Hepatocyte (in vitro differentiated cells): ENCODE data around the gene IQCM. TPM values are rescaled to one million over a fixed set of nuclear protein-coding genes. Genes with fewer than 3 reads are reported as not detected.

Experiments
- DNase-seq: peaks from one replicate; pipeline ENCODE4 v3.0.0-alpha.2; 2016; ENCODE audit warnings: low spot score
- H2AFZ ChIP-seq: fragments of 200-600 bp; sonication (generic); 2 replicates; pipeline ENCODE4 v1.6.0; 2016; ENCODE audit warnings: antibody characterized with exemption, mild to moderate bottlenecking
- H3K27ac ChIP-seq: fragments of 200-600 bp; sonication (generic); 2 replicates; pipeline ENCODE4 v1.5.1; 2016; ENCODE audit warnings: mild to moderate bottlenecking
- H3K27me3 ChIP-seq: fragments of 200-600 bp; sonication (generic); 2 replicates; pipeline ENCODE4 v1.6.1; 2016
- H3K36me3 ChIP-seq: fragments of 200-600 bp; sonication (generic); replicated peaks from 2 replicates; pipeline ENCODE4 v1.5.1; 2016; ENCODE audit warnings: low read depth; ENCODE audit not compliant: insufficient read depth
- H3K4me1 ChIP-seq: fragments of 200-600 bp; sonication (generic); 2 replicates; pipeline ENCODE4 v1.5.1; 2016; ENCODE audit warnings: mild to moderate bottlenecking, moderate library complexity; ENCODE audit not compliant: insufficient read depth
- H3K4me2 ChIP-seq: fragments of 200-600 bp; sonication (generic); 2 replicates; pipeline ENCODE4 v1.6.0; 2016
- H3K4me3 ChIP-seq: fragments of 200-600 bp; sonication (generic); 2 replicates; pipeline ENCODE4 v1.5.1; 2016; ENCODE audit warnings: mild to moderate bottlenecking
- H3K79me2 ChIP-seq: fragments of 200-600 bp; sonication (generic); 2 replicates; pipeline ENCODE4 v1.6.0; 2017; ENCODE audit warnings: mild to moderate bottlenecking
- H3K9me2 ChIP-seq: fragments of 200-600 bp; sonication (generic); replicated peaks from 2 replicates; pipeline ENCODE4 v1.6.0; 2017; ENCODE audit warnings: mild to moderate bottlenecking; ENCODE audit not compliant: insufficient read depth
- H3K9me3 ChIP-seq: fragments of 200-600 bp; sonication (generic); 2 replicates; pipeline ENCODE4 v1.5.1; 2016; ENCODE audit warnings: low read depth, mild to moderate bottlenecking
- H4K20me1 ChIP-seq: fragments of 200-600 bp; sonication (generic); 2 replicates; pipeline ENCODE4 v1.6.0; 2016; ENCODE audit warnings: mild to moderate bottlenecking; ENCODE audit not compliant: insufficient read depth, poor library complexity, severe bottlenecking
- CTCF ChIP-seq: fragments of 200-600 bp; sonication (generic); IDR thresholded peaks from 2 replicates; pipeline ENCODE4 v1.5.1; 2016; ENCODE audit warnings: antibody characterized with exemption, mild to moderate bottlenecking; ENCODE audit not compliant: poor library complexity
- EZH2 ChIP-seq: fragments of 200-600 bp; sonication (generic); IDR thresholded peaks from 2 replicates; pipeline ENCODE4 v1.6.1; 2016; ENCODE audit warnings: antibody characterized with exemption, mild to moderate bottlenecking, borderline replicate concordance
- EZH2phosphoT487 ChIP-seq: fragments of 200-600 bp; sonication (generic); IDR thresholded peaks from one replicate; pipeline ENCODE4 v1.6.1; 2018; ENCODE audit warnings: antibody characterized with exemption, mild to moderate bottlenecking, low read depth, moderate library complexity; ENCODE audit not compliant: unreplicated experiment, severe bottlenecking
- WGBS: methylation state at CpG from one replicate; pipeline ENCODE4 v1.1.6; 2016; ENCODE audit warnings: low lambda C conversion rate; ENCODE audit errors: missing lambda C conversion rate; 5-methylcytosine and 5-hydroxymethylcytosine counted together
- polyA plus RNA-seq: library from polyadenylated mRNA; unstranded; fragments of >200 nt; fragmentation: Nextera tagmentation; extraction: Ambion mirVana; gene quantifications from 2 replicates; pipeline ENCODE4 v1.2.1, GENCODE V29; 2016
- total RNA-seq: library from RNA; depleted of rRNA; stranded (reverse); fragments of >200 nt; gene quantifications from 2 replicates; pipeline ENCODE4 v1.2.3, GENCODE V29; 2014

The IQCM gene
- total and polyA plus RNA-seq, 2 experiments from 2014 or later: 0.06 to 1.5 TPM

GRCh38 chr4:149518471-149518870, 297.2 kb downstream of the IQCM start:
- Histone ChIP-seq H2AFZ (no peak overlapping the region), H3K9me3 (no peaks in the 10 kb centered on the region), H3K36me3 (no peaks in the 10 kb centered on the region), H3K4me1 (peaks cover 3% of the 10 kb centered on the region), H3K4me3 (no peak overlapping the region), H3K9me2 (no peaks in the 10 kb centered on the region), H3K4me2 (no peak overlapping the region), H4K20me1 (no peaks in the 10 kb centered on the region), H3K79me2 (no peaks in the 10 kb centered on the region), H3K27me3 (no peaks in the 10 kb centered on the region), H3K27ac (no peak overlapping the region)
- no peak for TF ChIP-seq EZH2
- TF ChIP-seq CTCF: no peak
- no peak for TF ChIP-seq EZH2phosphoT487
- no peak for DNase-seq

GRCh38 chr4:149513081-149513480, 302.6 kb downstream of the IQCM start:
- no peaks in the 10 kb centered on the region for H3K4me1 ChIP-seq
- H3K36me3 ChIP-seq: no peaks in the 10 kb centered on the region
- no peak for TF ChIP-seq EZH2
- TF ChIP-seq EZH2phosphoT487: no peak
- TF ChIP-seq CTCF: no peak
- no peak overlapping the region for H3K4me3 ChIP-seq
- H3K79me2 ChIP-seq: no peaks in the 10 kb centered on the region
- DNase-seq: no peak
- no peaks in the 10 kb centered on the region for H4K20me1 ChIP-seq
- H3K27ac ChIP-seq: no peak overlapping the region
- H3K9me3 ChIP-seq: no peaks in the 10 kb centered on the region
- H3K9me2 ChIP-seq: no peaks in the 10 kb centered on the region
- H3K27me3 ChIP-seq: no peaks in the 10 kb centered on the region
- H2AFZ ChIP-seq: no peak overlapping the region
- H3K4me2 ChIP-seq: no peak overlapping the region

GRCh38 chr4:149512501-149512900, 303.1 kb downstream of the IQCM start:
- H3K9me3 ChIP-seq: no peaks in the 10 kb centered on the region
- WGBS: 57% methylated on average over 1 of the region's 1 CpG
- H3K27ac ChIP-seq: no peak overlapping the region
- no peak for DNase-seq
- H3K79me2 ChIP-seq: no peaks in the 10 kb centered on the region
- no peaks in the 10 kb centered on the region for H3K36me3 ChIP-seq
- H3K27me3 ChIP-seq: no peaks in the 10 kb centered on the region
- no peak overlapping the region for H3K4me3 ChIP-seq
- TF ChIP-seq EZH2phosphoT487 (no peak), CTCF (no peak), EZH2 (no peak)
- no peak overlapping the region for H3K4me2 ChIP-seq
- no peak overlapping the region for H2AFZ ChIP-seq
- no peaks in the 10 kb centered on the region for H3K4me1 ChIP-seq
- H3K9me2 ChIP-seq: no peaks in the 10 kb centered on the region
- H4K20me1 ChIP-seq: no peaks in the 10 kb centered on the region
